Measurements from ENCODE around the gene PRM2.

PRM2 gene

DNA sequence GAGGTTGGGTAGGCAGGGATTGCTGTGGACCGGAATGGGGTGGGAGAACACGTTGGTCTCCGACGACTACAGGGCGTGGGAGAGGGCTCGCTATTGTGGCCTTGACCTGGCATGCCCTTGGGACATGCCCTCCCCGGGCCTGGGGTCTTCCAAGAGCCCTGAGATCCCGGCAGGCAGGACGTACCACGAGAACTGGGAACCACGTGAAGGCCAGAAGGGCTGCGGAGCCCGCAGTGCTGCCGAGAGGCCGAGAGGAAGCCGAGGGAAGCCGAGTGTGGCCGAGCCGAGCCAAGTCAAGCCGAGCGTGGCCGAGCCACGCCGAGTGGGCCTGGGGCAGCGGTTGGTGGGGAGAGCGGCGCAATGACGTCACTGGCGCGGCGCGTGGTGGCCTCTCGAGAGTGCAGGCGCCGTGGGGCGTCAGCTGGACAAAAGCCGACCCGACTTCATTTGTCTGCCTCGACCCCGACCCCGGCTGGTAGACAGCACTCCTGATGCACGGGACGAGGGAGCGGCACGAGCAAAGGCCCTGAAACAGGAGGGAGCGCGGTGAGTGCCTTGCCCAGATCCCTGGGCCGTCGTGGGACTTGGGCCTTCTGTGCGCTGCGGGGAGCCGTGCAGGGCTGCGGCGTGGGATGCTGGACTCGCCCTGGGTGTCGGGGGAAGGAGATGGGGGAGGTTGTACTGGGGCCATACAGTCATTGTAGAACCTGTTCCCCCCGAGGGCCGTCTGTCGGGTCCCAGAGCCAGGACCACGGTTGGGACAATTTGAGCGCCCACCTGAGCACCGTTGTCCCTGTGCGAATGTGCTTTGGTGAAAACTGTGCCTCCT, 26.8 kb downstream of the PRM2 start:
- Histone ChIP-seq H3K4me1 (ENCODE audit: control insufficient read depth, insufficient read depth, low read length) (peaks cover under 1% of the 10 kb centered on the region), H3K27me3 (replicated peaks; ENCODE audit: control insufficient read depth, insufficient read depth, low read length) (no peaks in the 10 kb centered on the region), H3K9me3 (ENCODE audit: control insufficient read depth, low read length) (no peaks in the 10 kb centered on the region), H3K4me3 (ENCODE audit: low read length) (no peak overlapping the region), H3K9ac (ENCODE audit: low read length) (no peak overlapping the region), H3K36me3 (ENCODE audit: control insufficient read depth, insufficient read depth, low read length, severe bottlenecking) (no peaks in the 10 kb centered on the region)
- DNase-seq (ENCODE audit: low read depth), result no peak

- Histone ChIP-seq H3K9me3 (ENCODE audit: control insufficient read depth, low read length) (no peaks in the 10 kb centered on the region), H3K9ac (ENCODE audit: low read length) (no peak overlapping the region), H3K36me3 (ENCODE audit: control insufficient read depth, insufficient read depth, low read length, severe bottlenecking) (no peaks in the 10 kb centered on the region), H3K4me3 (ENCODE audit: low read length) (no peak overlapping the region), H3K4me1 (ENCODE audit: control insufficient read depth, insufficient read depth, low read length) (no peaks in the 10 kb centered on the region), H3K27me3 (replicated peaks; ENCODE audit: control insufficient read depth, insufficient read depth, low read length) (peaks cover 3% of the 10 kb centered on the region)
- DNase-seq (ENCODE audit: low read depth), result no peak
Measured at GRCh38 chr16:11248133-11248532, 28.1 kb downstream of the PRM2 start.

DNA sequence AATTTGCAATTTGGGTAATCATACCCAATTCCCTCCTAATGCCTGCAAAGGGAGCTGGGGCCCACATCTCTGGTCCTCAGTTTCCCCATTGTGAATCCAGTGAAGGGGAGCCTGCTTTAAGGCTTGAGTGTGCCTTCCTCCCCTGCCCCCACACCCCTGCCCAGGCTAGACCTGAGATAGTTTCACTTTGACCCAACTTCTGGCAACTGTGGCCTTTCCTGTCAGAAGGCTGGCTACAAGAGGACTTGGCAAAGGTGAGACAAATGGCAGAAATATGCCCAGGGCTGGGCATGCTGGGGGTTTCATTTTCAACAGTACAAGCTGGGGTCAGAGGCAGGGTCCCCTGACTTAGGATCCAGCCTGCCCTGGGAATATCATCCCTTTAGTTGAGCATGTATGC, 30.3 kb downstream of the PRM2 start:
- Histone ChIP-seq H3K4me1 (ENCODE audit: control insufficient read depth, insufficient read depth, low read length) (no peaks in the 10 kb centered on the region), H3K9me3 (ENCODE audit: control insufficient read depth, low read length) (no peaks in the 10 kb centered on the region), H3K36me3 (ENCODE audit: control insufficient read depth, insufficient read depth, low read length, severe bottlenecking) (no peaks in the 10 kb centered on the region), H3K27me3 (replicated peaks; ENCODE audit: control insufficient read depth, insufficient read depth, low read length) (peaks cover 8% of the 10 kb centered on the region), H3K9ac (ENCODE audit: low read length) (no peak overlapping the region), H3K4me3 (ENCODE audit: low read length) (no peak overlapping the region)
- DNase-seq (ENCODE audit: low read depth), result no peak

GRCh38 chr16:11245222-11245737, 31.0 kb downstream of the PRM2 start:
- Histone ChIP-seq H3K9me3 (ENCODE audit: control insufficient read depth, low read length) (no peaks in the 10 kb centered on the region), H3K36me3 (ENCODE audit: control insufficient read depth, insufficient read depth, low read length, severe bottlenecking) (no peaks in the 10 kb centered on the region)
- DNase-seq (ENCODE audit: low read depth), result no peak

GRCh38 chr16:11242658-11243057, 33.6 kb downstream of the PRM2 start:
- H3K27me3 ChIP-seq (replicated peaks; ENCODE audit: control insufficient read depth, insufficient read depth, low read length), result peaks cover 8% of the 10 kb centered on the region
- no peaks in the 10 kb centered on the region for H3K4me1 ChIP-seq (ENCODE audit: control insufficient read depth, insufficient read depth, low read length)
- no peak for DNase-seq (ENCODE audit: low read depth)
- H3K36me3 ChIP-seq (ENCODE audit: control insufficient read depth, insufficient read depth, low read length, severe bottlenecking), result no peaks in the 10 kb centered on the region
- H3K4me3 ChIP-seq (ENCODE audit: low read length), result no peak overlapping the region
- H3K9me3 ChIP-seq (ENCODE audit: control insufficient read depth, low read length), result no peaks in the 10 kb centered on the region
- no peak overlapping the region for H3K9ac ChIP-seq (ENCODE audit: low read length)

More at GRCh38 chr16:11245222-11245737, 31.0 kb downstream of the PRM2 start:
- no peak overlapping the region for H3K4me3 ChIP-seq (ENCODE audit: low read length)
- no peaks in the 10 kb centered on the region for H3K4me1 ChIP-seq (ENCODE audit: control insufficient read depth, insufficient read depth, low read length)
- H3K9ac ChIP-seq (ENCODE audit: low read length), result no peak overlapping the region
- H3K27me3 ChIP-seq (replicated peaks; ENCODE audit: control insufficient read depth, insufficient read depth, low read length), result peaks cover 8% of the 10 kb centered on the region

- H3K9ac ChIP-seq (ENCODE audit: low read length), result no peak overlapping the region
- H3K27me3 ChIP-seq (replicated peaks; ENCODE audit: control insufficient read depth, insufficient read depth, low read length), result peaks cover 8% of the 10 kb centered on the region
- no peak for DNase-seq (ENCODE audit: low read depth)
- no peaks in the 10 kb centered on the region for H3K9me3 ChIP-seq (ENCODE audit: control insufficient read depth, low read length)
- H3K36me3 ChIP-seq (ENCODE audit: control insufficient read depth, insufficient read depth, low read length, severe bottlenecking), result no peaks in the 10 kb centered on the region
- no peak overlapping the region for H3K4me3 ChIP-seq (ENCODE audit: low read length)
- H3K4me1 ChIP-seq (ENCODE audit: control insufficient read depth, insufficient read depth, low read length), result no peaks in the 10 kb centered on the region
Measured at GRCh38 chr16:11241480-11242204, 34.6 kb downstream of the PRM2 start.

DNA sequence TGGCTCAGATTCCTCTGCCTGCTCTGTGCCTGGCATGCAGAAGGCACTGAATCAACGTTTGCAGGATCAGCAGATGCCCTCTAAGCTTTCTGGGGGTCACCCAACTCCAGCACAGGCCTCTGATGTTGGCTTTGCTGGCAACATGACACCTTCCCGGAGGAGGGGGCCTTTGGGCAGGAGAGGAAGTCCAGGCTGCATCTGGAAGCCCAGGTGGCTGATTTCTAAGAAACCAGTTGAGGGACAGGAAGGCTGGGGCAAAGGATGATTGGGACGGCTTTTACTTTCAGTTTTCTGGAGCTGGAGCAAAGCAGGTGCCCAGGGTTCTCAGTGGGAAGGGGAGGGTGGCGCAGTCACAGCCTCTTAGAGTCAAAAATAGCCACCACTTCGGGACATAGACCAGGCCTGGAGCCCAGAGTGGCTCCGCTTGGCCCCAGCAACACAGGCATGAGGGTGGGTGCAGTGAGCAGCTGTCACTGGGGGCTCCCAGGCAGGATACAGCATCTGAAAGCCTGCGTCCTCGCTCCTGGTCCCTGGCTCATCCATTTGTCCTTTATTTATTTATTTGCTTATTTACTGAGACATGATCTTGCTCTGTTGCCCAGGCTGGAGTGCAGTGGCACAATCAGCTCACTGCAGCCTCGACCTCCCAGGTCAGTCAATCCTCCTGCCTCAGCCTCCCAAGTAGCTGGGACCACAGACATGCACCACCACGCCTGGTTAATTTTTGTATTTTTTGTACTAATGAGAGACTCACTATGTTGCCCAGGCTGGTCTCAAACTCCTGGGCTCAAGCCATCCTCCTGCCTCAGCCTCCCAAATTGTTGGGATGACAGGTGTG, 35.4 kb downstream of the PRM2 start:
- peaks cover 8% of the 10 kb centered on the region for H3K27me3 ChIP-seq (replicated peaks; ENCODE audit: control insufficient read depth, insufficient read depth, low read length)
- no peaks in the 10 kb centered on the region for H3K36me3 ChIP-seq (ENCODE audit: control insufficient read depth, insufficient read depth, low read length, severe bottlenecking)

GRCh38 chr16:11239644-11240632, 36.3 kb downstream of the PRM2 start:
- DNase-seq (ENCODE audit: low read depth), result no peak
- Histone ChIP-seq H3K9ac (ENCODE audit: low read length) (no peak overlapping the region), H3K4me3 (ENCODE audit: low read length) (no peak overlapping the region), H3K4me1 (ENCODE audit: control insufficient read depth, insufficient read depth, low read length) (no peaks in the 10 kb centered on the region), H3K36me3 (ENCODE audit: control insufficient read depth, insufficient read depth, low read length, severe bottlenecking) (no peaks in the 10 kb centered on the region), H3K27me3 (replicated peaks; ENCODE audit: control insufficient read depth, insufficient read depth, low read length) (peaks cover 8% of the 10 kb centered on the region), H3K9me3 (ENCODE audit: control insufficient read depth, low read length) (no peaks in the 10 kb centered on the region)

More for the DNA sequence above, 35.4 kb downstream of the PRM2 start:
- H3K4me1 ChIP-seq (ENCODE audit: control insufficient read depth, insufficient read depth, low read length), result no peaks in the 10 kb centered on the region
- no peak overlapping the region for H3K9ac ChIP-seq (ENCODE audit: low read length)
- no peaks in the 10 kb centered on the region for H3K9me3 ChIP-seq (ENCODE audit: control insufficient read depth, low read length)
- DNase-seq (ENCODE audit: low read depth), result no peak
- H3K4me3 ChIP-seq (ENCODE audit: low read length), result no peak overlapping the region

- no peak for DNase-seq (ENCODE audit: low read depth)
- no peak overlapping the region for H3K9ac ChIP-seq (ENCODE audit: low read length)
- no peaks in the 10 kb centered on the region for H3K9me3 ChIP-seq (ENCODE audit: control insufficient read depth, low read length)
- H3K36me3 ChIP-seq (ENCODE audit: control insufficient read depth, insufficient read depth, low read length, severe bottlenecking), result no peaks in the 10 kb centered on the region
- H3K4me3 ChIP-seq (ENCODE audit: low read length), result no peak overlapping the region
- no peaks in the 10 kb centered on the region for H3K4me1 ChIP-seq (ENCODE audit: control insufficient read depth, insufficient read depth, low read length)
- H3K27me3 ChIP-seq (replicated peaks; ENCODE audit: control insufficient read depth, insufficient read depth, low read length), result peaks cover 6% of the 10 kb centered on the region
Measured at GRCh38 chr16:11238272-11239202, 37.7 kb downstream of the PRM2 start.
